Upper lobe of right lung (tissue), 1 donor: ENCODE data around the gene THEMIS. TPM values are rescaled to one million over a fixed set of nuclear protein-coding genes. Genes with fewer than 3 reads are reported as not detected.
"Not testable (repeated sequence)": the region's sequence is repeated elsewhere in the genome, so short reads cannot be mapped to it uniquely, and the experiment has no call there.

ENCODE experiments used
- ATAC-seq: fragments of 200-7000 bp; cut with Tn5 transposase; one replicate; pipeline ENCODE4 v1.9.1; 2020; ENCODE audit warnings: mild to moderate bottlenecking, moderate library complexity
- DNase-seq: peaks from one replicate; pipeline ENCODE4 v3.0.0-alpha.2; 2020
- H3K27ac ChIP-seq: fragments of 200-600 bp; one replicate; pipeline ENCODE4 v1.8.0; 2022
- H3K27me3 ChIP-seq: fragments of 200-600 bp; one replicate; pipeline ENCODE4 v1.8.0; 2022; ENCODE audit warnings: mild to moderate bottlenecking
- H3K36me3 ChIP-seq: fragments of 200-600 bp; one replicate; pipeline ENCODE4 v1.8.0; 2022
- H3K4me1 ChIP-seq: fragments of 200-600 bp; one replicate; pipeline ENCODE4 v1.8.0; 2022
- H3K4me3 ChIP-seq: fragments of 200-600 bp; one replicate; pipeline ENCODE4 v1.8.0; 2022; ENCODE audit warnings: mild to moderate bottlenecking
- H3K9me3 ChIP-seq: fragments of 200-600 bp; one replicate; pipeline ENCODE4 v1.8.0; 2022
- CTCF ChIP-seq: fragments of 200-600 bp; IDR thresholded peaks from one replicate; pipeline ENCODE4 v1.8.0; 2022; ENCODE audit warnings: antibody characterized with exemption
- intact Hi-C: fragments of 100-400 bp; cut with DNase I; formaldehyde crosslinking; loops from one replicate; pipeline ENCODE4 v1.11.0; 2022
- total RNA-seq: library from RNA; stranded (reverse); fragmentation: NEBNext Ultra II Directional; extraction: Animal tissue kit (Norgen Biotek cat#: 25700); gene quantifications from one replicate; pipeline ENCODE4 v1.2.1, GENCODE V29; 2021
- donor health status: DM: no; HTN: yes; CAD: no; lungs with severe emphysema.

Gene THEMIS
- total RNA-seq, 1 donor from 2014 or later: 3.0 TPM

DNA sequence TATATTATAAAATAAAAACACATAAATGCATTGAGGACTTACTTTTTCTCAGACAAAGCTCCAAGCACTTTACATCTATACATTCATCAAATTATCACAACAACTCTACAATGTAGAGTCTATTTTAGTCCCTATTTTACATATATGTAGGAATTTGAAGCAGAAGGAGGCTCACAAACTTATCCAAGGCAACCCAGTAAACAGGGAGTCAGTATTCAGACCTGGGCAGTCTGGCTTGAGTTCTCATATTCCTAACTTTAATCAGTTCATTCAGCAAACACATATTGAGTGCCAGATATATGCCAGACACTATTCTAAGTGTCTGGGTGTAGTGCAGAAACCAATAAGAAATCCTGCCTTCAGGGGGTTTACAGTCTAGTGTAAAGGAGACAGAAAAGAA lies 194.6 kb downstream of the THEMIS start:
- no peak for TF ChIP-seq CTCF
- no peaks in the 10 kb centered on the region for H3K27me3 ChIP-seq
- no peak overlapping the region for H3K4me3 ChIP-seq
- DNase-seq: no peak
- H3K27ac ChIP-seq: no peak overlapping the region
- intact Hi-C loops: no loop called here
- no peaks in the 10 kb centered on the region for H3K36me3 ChIP-seq
- no peaks in the 10 kb centered on the region for H3K4me1 ChIP-seq
- no peaks in the 10 kb centered on the region for H3K9me3 ChIP-seq
- ATAC-seq: no peak

GRCh38 chr6:127695108-127695507 lies 205.8 kb downstream of the THEMIS start:
- no peak for ATAC-seq
- Histone ChIP-seq H3K4me1 (no peaks in the 10 kb centered on the region), H3K4me3 (no peak overlapping the region), H3K36me3 (no peaks in the 10 kb centered on the region), H3K9me3 (no peaks in the 10 kb centered on the region), H3K27me3 (no peaks in the 10 kb centered on the region), H3K27ac (no peak overlapping the region)
- intact Hi-C loops: no loop called here
- peak; percentile 40 for DNase-seq
- TF ChIP-seq CTCF: no peak

DNA sequence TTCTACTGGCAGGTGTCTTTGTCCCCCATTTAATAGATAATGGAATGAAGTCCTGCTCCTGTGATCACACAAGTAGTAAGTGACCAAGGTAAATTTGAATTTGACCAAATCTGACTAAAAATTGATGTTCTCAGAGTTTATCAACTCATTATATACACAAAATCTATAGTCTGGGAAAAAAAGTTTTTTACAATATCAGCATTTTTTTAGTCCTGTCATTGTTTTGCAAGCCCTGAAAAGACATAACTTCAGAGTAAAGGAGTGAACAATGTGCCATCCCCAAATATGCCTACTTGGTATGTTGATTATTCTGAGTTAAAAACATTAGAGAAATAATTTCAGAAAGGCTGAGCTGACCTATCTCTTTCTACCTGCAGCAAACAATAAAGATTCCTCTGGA lies 209.7 kb downstream of the THEMIS start:
- no peak for TF ChIP-seq CTCF
- DNase-seq (no peak), ATAC-seq (no peak)
- no peaks in the 10 kb centered on the region for H3K27me3 ChIP-seq
- no peaks in the 10 kb centered on the region for H3K9me3 ChIP-seq
- no peak overlapping the region for H3K4me3 ChIP-seq
- no peaks in the 10 kb centered on the region for H3K36me3 ChIP-seq
- H3K4me1 ChIP-seq: no peaks in the 10 kb centered on the region
- H3K27ac ChIP-seq: no peak overlapping the region
- intact Hi-C loops: no loop called here

GRCh38 chr6:127690588-127690987 lies 210.3 kb downstream of the THEMIS start:
- DNase-seq (no peak), ATAC-seq (no peak)
- Histone ChIP-seq H3K27me3 (no peaks in the 10 kb centered on the region), H3K36me3 (no peaks in the 10 kb centered on the region), H3K9me3 (no peaks in the 10 kb centered on the region), H3K27ac (no peak overlapping the region), H3K4me3 (no peak overlapping the region), H3K4me1 (no peaks in the 10 kb centered on the region)
- intact Hi-C loops: no loop called here
- TF ChIP-seq CTCF: no peak

GRCh38 chr6:127690092-127690491 lies 210.8 kb downstream of the THEMIS start:
- ATAC-seq (no peak), DNase-seq (no peak)
- Histone ChIP-seq H3K27ac (no peak overlapping the region), H3K36me3 (no peaks in the 10 kb centered on the region), H3K27me3 (no peaks in the 10 kb centered on the region), H3K4me3 (no peak overlapping the region), H3K4me1 (no peaks in the 10 kb centered on the region), H3K9me3 (no peaks in the 10 kb centered on the region)
- peak; percentile 17 for TF ChIP-seq CTCF
- intact Hi-C loops: no loop called here

GRCh38 chr6:127687490-127687889 lies 213.4 kb downstream of the THEMIS start:
- ATAC-seq, H3K4me1 ChIP-seq, H3K27me3 ChIP-seq, H3K4me3 ChIP-seq, H3K36me3 ChIP-seq, DNase-seq, H3K27ac ChIP-seq, intact Hi-C loops, H3K9me3 ChIP-seq: not testable (repeated sequence)
